Vagina (tissue), 2 donors: Measurements from ENCODE around the gene XRCC4. TPM values are rescaled to one million over a fixed set of nuclear protein-coding genes. Genes with fewer than 3 reads are reported as not detected.
"Not testable (repeated sequence)": the region's sequence is repeated elsewhere in the genome, so short reads cannot be mapped to it uniquely, and the experiment has no call there.

ENCODE experiments used
- DNase-seq, 2 donors: peaks; one replicate each; pipeline ENCODE4 v3.0.0-alpha.2; 2017; ENCODE audit errors: extremely low spot score in 2 of 2
- H3K27ac ChIP-seq: fragments of 200-600 bp; sonication (generic); one replicate; pipeline ENCODE4 v1.5.1; 2019
- H3K27me3 ChIP-seq: fragments of 200-600 bp; sonication (generic); one replicate; pipeline ENCODE4 v1.5.1; 2019
- H3K36me3 ChIP-seq, 2 donors: fragments of 200-600 bp; sonication (generic); one replicate each; pipeline ENCODE4 v1.5.1; 2017 to 2019
- H3K4me1 ChIP-seq: fragments of 200-600 bp; sonication (generic); one replicate; pipeline ENCODE4 v1.5.1; 2019
- H3K4me3 ChIP-seq, 2 donors: fragments of 200-600 bp; sonication (generic); 1 replicate in 1 of 2; 2 replicates in 1 of 2; pipeline ENCODE4 v1.5.1; 2016 to 2019
- H3K9me3 ChIP-seq: fragments of 200-600 bp; sonication (generic); one replicate; pipeline ENCODE4 v1.5.1; 2019
- CTCF ChIP-seq, 3 experiments: fragments of 450-650 bp in 2 of 3; fragments of 200-600 bp in 1 of 3; sonication (generic) in 1 of 3; IDR thresholded peaks; one replicate each; pipeline ENCODE4 v1.5.1; 2017 to 2019; ENCODE audit warnings: antibody characterized with exemption in 3 of 3, mild to moderate bottlenecking in 2 of 3, moderate library complexity in 2 of 3
- POLR2A ChIP-seq, 2 donors: fragments of 450-650 bp; IDR thresholded peaks; one replicate each; pipeline ENCODE4 v1.6.1; 2017; ENCODE audit warnings: antibody characterized with exemption in 2 of 2, mild to moderate bottlenecking in 2 of 2, moderate library complexity in 2 of 2
- POLR2AphosphoS5 ChIP-seq, 2 donors: sonication (generic); formaldehyde crosslinking; IDR thresholded peaks; one replicate each; pipeline ENCODE4 v1.9.0; 2017; ENCODE audit warnings: antibody characterized with exemption in 2 of 2, mild to moderate bottlenecking in 2 of 2, low read depth in 1 of 2; ENCODE audit not compliant: insufficient read depth in 1 of 2
- intact Hi-C: fragments of 100-400 bp; cut with DNase I; formaldehyde crosslinking; loops from one replicate; pipeline ENCODE4 v1.15.1; 2023
- total RNA-seq: library from RNA; depleted of rRNA; stranded (reverse); fragments of >200 nt; gene quantifications from one replicate; pipeline ENCODE4 v1.2.3, GENCODE V29; 2016

Gene XRCC4
- total RNA-seq, 1 donor from 2014 or later: 5.4 TPM

- intact Hi-C loops: no loop called here
Measured at GRCh38 chr5:83149671-83150070, 72.3 kb downstream of the XRCC4 start.

DNA sequence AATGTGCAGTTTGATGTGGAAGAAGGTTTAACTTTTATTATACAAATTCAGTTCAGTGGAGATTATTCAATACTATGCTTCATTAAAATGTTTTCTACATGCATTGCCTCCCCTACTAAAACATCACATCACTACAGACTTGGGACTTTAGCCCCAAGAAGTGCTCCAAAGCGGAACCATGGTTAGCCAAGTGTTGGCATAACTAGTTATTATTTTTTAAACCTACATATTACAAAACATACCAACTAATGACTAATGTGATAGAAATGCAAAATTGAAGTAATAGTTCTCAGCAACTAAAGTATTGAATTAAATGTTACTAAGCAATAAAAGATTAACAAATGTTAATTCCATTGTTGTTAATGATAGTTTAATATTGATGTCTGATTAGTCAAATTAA lies 74.5 kb downstream of the XRCC4 start:
- Histone ChIP-seq H3K4me1 (no peaks in the 10 kb centered on the region), H3K36me3 (no peaks in the 10 kb centered on the region), H3K9me3 (no peaks in the 10 kb centered on the region), H3K27me3 (no peaks in the 10 kb centered on the region), H3K4me3 (no peak overlapping the region), H3K27ac (no peak overlapping the region)
- intact Hi-C loops: no loop called here
- no peak for TF ChIP-seq CTCF (IDR thresholded peaks at IDR 0.05)
- TF ChIP-seq POLR2AphosphoS5 (IDR thresholded peaks at IDR 0.05; ENCODE audit: insufficient read depth in 1 of 2, low read depth in 1 of 2): no peak
- TF ChIP-seq POLR2A (IDR thresholded peaks at IDR 0.05): no peak
- no peak for DNase-seq

More at GRCh38 chr5:83149671-83150070, 72.3 kb downstream of the XRCC4 start:
- TF ChIP-seq POLR2AphosphoS5 (IDR thresholded peaks at IDR 0.05; ENCODE audit: insufficient read depth in 1 of 2, low read depth in 1 of 2): no peak
- TF ChIP-seq POLR2A (IDR thresholded peaks at IDR 0.05): no peak
- no peak for TF ChIP-seq CTCF (IDR thresholded peaks at IDR 0.05)
- Histone ChIP-seq H3K36me3 (no peaks in the 10 kb centered on the region), H3K9me3 (no peaks in the 10 kb centered on the region), H3K4me3 (no peak overlapping the region), H3K27ac (no peak overlapping the region), H3K27me3 (no peaks in the 10 kb centered on the region), H3K4me1 (no peaks in the 10 kb centered on the region)
- DNase-seq: no peak

DNA sequence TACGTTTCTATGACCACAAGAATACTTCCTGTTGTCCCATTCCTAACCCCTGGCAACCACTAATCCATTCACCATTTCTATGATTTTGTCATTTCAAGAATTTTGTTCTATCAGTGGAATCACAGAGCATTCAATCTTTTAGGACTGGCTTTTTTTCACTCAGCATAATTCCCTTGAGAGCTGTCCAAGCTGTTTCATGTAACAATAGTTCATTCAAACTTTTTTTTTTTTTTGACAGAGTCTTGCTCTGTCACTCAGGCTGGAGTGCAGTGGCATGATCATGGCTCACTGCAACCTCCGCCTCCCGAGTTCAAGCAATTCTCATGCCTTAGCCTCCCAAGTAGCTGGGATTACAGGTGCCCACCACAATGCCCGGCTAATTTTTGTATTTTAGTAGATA lies 75.6 kb downstream of the XRCC4 start:
- H3K36me3 ChIP-seq, H3K27me3 ChIP-seq, H3K9me3 ChIP-seq, DNase-seq, H3K4me1 ChIP-seq, intact Hi-C loops, H3K4me3 ChIP-seq, H3K27ac ChIP-seq: not testable (repeated sequence)

DNA sequence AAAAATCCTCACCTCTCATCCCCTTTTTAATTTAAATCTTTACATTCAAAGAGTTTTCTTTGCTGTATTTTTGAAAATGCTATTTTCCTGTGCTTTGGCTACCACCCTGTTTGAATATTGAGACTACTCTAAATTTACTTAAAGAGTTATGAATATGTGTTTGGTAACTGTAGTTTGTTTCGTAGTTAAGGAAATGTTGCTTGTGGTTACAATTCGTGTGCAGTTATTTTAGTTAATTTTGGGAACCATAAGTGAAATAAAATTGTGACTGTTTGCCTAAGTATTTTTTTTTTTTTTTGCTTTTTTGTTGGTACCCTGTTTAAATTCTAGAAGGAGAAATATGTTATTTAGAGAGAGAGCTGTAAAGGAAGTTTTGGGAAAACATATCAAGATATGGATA lies 78.7 kb downstream of the XRCC4 start:
- no peak overlapping the region for H3K4me3 ChIP-seq
- TF ChIP-seq CTCF (IDR thresholded peaks at IDR 0.05) (no peak), POLR2AphosphoS5 (IDR thresholded peaks at IDR 0.05; ENCODE audit: insufficient read depth in 1 of 2, low read depth in 1 of 2) (no peak), POLR2A (IDR thresholded peaks at IDR 0.05) (no peak)
- no peak for DNase-seq
- no peaks in the 10 kb centered on the region for H3K9me3 ChIP-seq
- H3K27me3 ChIP-seq: no peaks in the 10 kb centered on the region
- no peak overlapping the region for H3K27ac ChIP-seq
- intact Hi-C loops: no loop called here
- H3K4me1 ChIP-seq: no peaks in the 10 kb centered on the region
- no peaks in the 10 kb centered on the region for H3K36me3 ChIP-seq

DNA sequence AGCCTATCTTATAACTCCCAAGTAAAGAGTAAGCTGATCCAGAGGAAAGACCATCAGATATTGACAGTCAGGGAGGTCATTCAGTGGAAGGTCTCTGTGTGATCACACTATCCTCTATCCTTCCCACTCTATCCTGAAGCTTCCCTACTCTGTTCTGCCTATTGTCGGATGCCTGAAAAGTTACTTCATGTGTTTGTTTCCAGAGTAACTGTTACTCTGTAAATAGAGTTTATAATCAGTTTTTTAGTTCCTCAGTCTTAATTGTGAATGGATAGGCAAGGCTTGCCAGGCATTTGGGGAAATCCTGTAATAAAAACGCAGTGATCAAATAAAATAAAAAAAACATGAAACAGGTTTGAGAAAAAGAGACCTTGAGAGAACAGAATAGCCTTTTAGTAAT lies 79.8 kb downstream of the XRCC4 start:
- H3K4me1 ChIP-seq: no peaks in the 10 kb centered on the region
- intact Hi-C loops: no loop called here
- TF ChIP-seq CTCF (IDR thresholded peaks at IDR 0.05) (no peak), POLR2A (IDR thresholded peaks at IDR 0.05) (no peak), POLR2AphosphoS5 (IDR thresholded peaks at IDR 0.05; ENCODE audit: insufficient read depth in 1 of 2, low read depth in 1 of 2) (no peak)
- H3K4me3 ChIP-seq: no peak overlapping the region
- DNase-seq: no peak
- no peak overlapping the region for H3K27ac ChIP-seq
- no peaks in the 10 kb centered on the region for H3K36me3 ChIP-seq
- no peaks in the 10 kb centered on the region for H3K27me3 ChIP-seq
- H3K9me3 ChIP-seq: no peaks in the 10 kb centered on the region

GRCh38 chr5:83162601-83163000 lies 85.3 kb downstream of the XRCC4 start:
- intact Hi-C loops: no loop called here
- no peak for DNase-seq
- Histone ChIP-seq H3K4me3 (no peak overlapping the region), H3K27ac (no peak overlapping the region), H3K4me1 (no peaks in the 10 kb centered on the region), H3K27me3 (no peaks in the 10 kb centered on the region), H3K36me3 (no peaks in the 10 kb centered on the region), H3K9me3 (no peaks in the 10 kb centered on the region)
- TF ChIP-seq CTCF (IDR thresholded peaks at IDR 0.05) (no peak), POLR2AphosphoS5 (IDR thresholded peaks at IDR 0.05; ENCODE audit: insufficient read depth in 1 of 2, low read depth in 1 of 2) (no peak), POLR2A (IDR thresholded peaks at IDR 0.05) (no peak)
